ENCODE results near the gene CLEC3B.

GRCh38 chr3:45024542-45025255 is 1.4 kb upstream of the CLEC3B start:
- TF ChIP-seq NKRF (conservative IDR thresholded peaks at IDR 0.05), result no peak
- no peak for TF ChIP-seq RELA (IDR thresholded peaks at IDR 0.05; ENCODE audit: borderline replicate concordance, partially characterized antibody)
- TF ChIP-seq GABPA (IDR thresholded peaks at IDR 0.05; ENCODE audit: low read depth), result no peak
- no peak for TF ChIP-seq SIN3A (IDR thresholded peaks at IDR 0.05; ENCODE audit: low read depth, low read length)
- TF ChIP-seq EZH2 (IDR thresholded peaks at IDR 0.05; ENCODE audit: borderline replicate concordance, control insufficient read depth, low read depth, low read length), result no peak
- no peak for TF ChIP-seq YY1 (IDR thresholded peaks at IDR 0.05; ENCODE audit: low read depth, low read length)
- no peak for TF ChIP-seq REST (IDR thresholded peaks at IDR 0.05; ENCODE audit: low read depth, low read length)
- no peak for TF ChIP-seq EP300 (IDR thresholded peaks at IDR 0.05; ENCODE audit: borderline replicate concordance in 1 of 2, control insufficient read depth in 1 of 2, low read depth in 2 of 2, low read length in 2 of 2)
- TF ChIP-seq CTCF (IDR thresholded peaks at IDR 0.05 in 2 of 3, conservative IDR thresholded peaks at IDR 0.05 in 1 of 3; ENCODE audit: control insufficient read depth in 2 of 3, extremely low read depth in 1 of 3, insufficient read depth in 1 of 3, low read depth in 3 of 3, low read length in 3 of 3), result no peak
